BLaER1 (cell line): ENCODE measurements around the gene DTX3.
"Not testable (repeated sequence)": the region's sequence is repeated elsewhere in the genome, so short reads cannot be mapped to it uniquely, and the experiment has no call there.

Experiments used
- H3K27ac ChIP-seq: shearing (Covaris generic); formaldehyde crosslinking; 2 replicates; pipeline ENCODE4 v1.8.1; 2022
- H3K27me3 ChIP-seq: shearing (Covaris generic); formaldehyde crosslinking; 2 replicates; pipeline ENCODE4 v1.8.1; 2022
- H3K36me3 ChIP-seq: shearing (Covaris generic); formaldehyde crosslinking; 2 replicates; pipeline ENCODE4 v1.8.1; 2022
- H3K4me1 ChIP-seq: shearing (Covaris generic); formaldehyde crosslinking; 2 replicates; pipeline ENCODE4 v1.8.1; 2022
- H3K4me2 ChIP-seq: shearing (Covaris generic); formaldehyde crosslinking; 2 replicates; pipeline ENCODE4 v1.8.1; 2022
- H3K4me3 ChIP-seq: shearing (Covaris generic); formaldehyde crosslinking; 2 replicates; pipeline ENCODE4 v1.8.1; 2022
- H3K9ac ChIP-seq: shearing (Covaris generic); formaldehyde crosslinking; 2 replicates; pipeline ENCODE4 v1.8.1; 2022
- H3K9me3 ChIP-seq: shearing (Covaris generic); formaldehyde crosslinking; 2 replicates; pipeline ENCODE4 v1.8.1; 2022
- H4K20me1 ChIP-seq: shearing (Covaris generic); formaldehyde crosslinking; 2 replicates; pipeline ENCODE4 v1.8.1; 2022
- Cebpa-rat ChIP-seq: shearing (Covaris generic); IDR thresholded peaks from 2 replicates; pipeline ENCODE4 v1.8.1; 2022

The DTX3 gene

GRCh38 chr12:57638096-57638495, 33.5 kb downstream of the DTX3 start:
- no peaks in the 10 kb centered on the region for H3K4me1 ChIP-seq
- H3K9ac ChIP-seq: no peak overlapping the region
- H4K20me1 ChIP-seq: no peaks in the 10 kb centered on the region
- no peak overlapping the region for H3K27ac ChIP-seq
- no peaks in the 10 kb centered on the region for H3K36me3 ChIP-seq
- no peak for TF ChIP-seq Cebpa-rat
- peaks cover 11% of the 10 kb centered on the region for H3K27me3 ChIP-seq
- peaks cover 9% of the 10 kb centered on the region; the same call in 1 of the 2 replicates for H3K9me3 ChIP-seq
- H3K4me2 ChIP-seq: no peak overlapping the region
- no peak overlapping the region for H3K4me3 ChIP-seq

GRCh38 chr12:57640175-57641042, 35.8 kb downstream of the DTX3 start:
- H3K36me3 ChIP-seq: no peaks in the 10 kb centered on the region
- H3K27me3 ChIP-seq: no peaks in the 10 kb centered on the region
- H3K4me2 ChIP-seq: no peak overlapping the region
- H3K9me3 ChIP-seq: peaks cover 29% of the 10 kb centered on the region
- no peaks in the 10 kb centered on the region for H3K4me1 ChIP-seq
- H4K20me1 ChIP-seq: no peaks in the 10 kb centered on the region
- no peak overlapping the region for H3K4me3 ChIP-seq
- TF ChIP-seq Cebpa-rat: no peak
- no peak overlapping the region for H3K27ac ChIP-seq
- no peak overlapping the region for H3K9ac ChIP-seq

- no peaks in the 10 kb centered on the region for H3K4me1 ChIP-seq
- H3K4me3 ChIP-seq: no peak overlapping the region
- H3K9ac ChIP-seq: no peak overlapping the region
- no peaks in the 10 kb centered on the region for H4K20me1 ChIP-seq
- no peak overlapping the region for H3K27ac ChIP-seq
- no peak for TF ChIP-seq Cebpa-rat
- H3K4me2 ChIP-seq: no peak overlapping the region
- no peaks in the 10 kb centered on the region for H3K27me3 ChIP-seq
- H3K36me3 ChIP-seq: no peaks in the 10 kb centered on the region
- H3K9me3 ChIP-seq: peaks cover 40% of the 10 kb centered on the region
Observed at GRCh38 chr12:57641699-57642442, 37.2 kb downstream of the DTX3 start.

- H3K27ac ChIP-seq, H3K4me2 ChIP-seq, H3K4me1 ChIP-seq, H3K4me3 ChIP-seq, H3K9ac ChIP-seq, H3K27me3 ChIP-seq, H3K36me3 ChIP-seq, H4K20me1 ChIP-seq: not testable (repeated sequence)
- peaks cover 40% of the 10 kb centered on the region for H3K9me3 ChIP-seq
Observed at GRCh38 chr12:57645990-57646658, 41.5 kb downstream of the DTX3 start.

GRCh38 chr12:57646659-57647049, 42.0 kb downstream of the DTX3 start:
- not testable (repeated sequence) for H3K27ac ChIP-seq, H3K4me2 ChIP-seq, H3K9ac ChIP-seq, H3K4me3 ChIP-seq, H4K20me1 ChIP-seq, H3K4me1 ChIP-seq, H3K36me3 ChIP-seq, H3K27me3 ChIP-seq
- H3K9me3 ChIP-seq: peaks cover 40% of the 10 kb centered on the region

- no peak for TF ChIP-seq Cebpa-rat
- Histone ChIP-seq H3K4me3 (no peak overlapping the region), H3K4me1 (no peaks in the 10 kb centered on the region), H3K4me2 (no peak overlapping the region), H3K9ac (no peak overlapping the region), H4K20me1 (no peaks in the 10 kb centered on the region), H3K36me3 (no peaks in the 10 kb centered on the region), H3K27me3 (no peaks in the 10 kb centered on the region), H3K27ac (no peak overlapping the region), H3K9me3 (peaks cover 50% of the 10 kb centered on the region)
Observed at GRCh38 chr12:57654042-57654441, 49.4 kb downstream of the DTX3 start.

GRCh38 chr12:57655541-57656240, 51.1 kb downstream of the DTX3 start:
- Histone ChIP-seq H3K4me2 (no peak overlapping the region), H3K36me3 (no peaks in the 10 kb centered on the region), H3K4me3 (no peak overlapping the region), H3K27ac (no peak overlapping the region), H4K20me1 (no peaks in the 10 kb centered on the region), H3K9ac (no peak overlapping the region), H3K27me3 (no peaks in the 10 kb centered on the region), H3K4me1 (no peaks in the 10 kb centered on the region), H3K9me3 (peaks cover 60% of the 10 kb centered on the region)
- TF ChIP-seq Cebpa-rat: no peak

GRCh38 chr12:57656408-57656807, 51.8 kb downstream of the DTX3 start:
- not testable (repeated sequence) for H3K27me3 ChIP-seq, H3K4me2 ChIP-seq, H3K4me3 ChIP-seq, H3K27ac ChIP-seq, H3K9ac ChIP-seq, H3K36me3 ChIP-seq, H3K4me1 ChIP-seq, H4K20me1 ChIP-seq
- peaks cover 66% of the 10 kb centered on the region for H3K9me3 ChIP-seq

- no peak for TF ChIP-seq Cebpa-rat
- no peaks in the 10 kb centered on the region for H4K20me1 ChIP-seq
- no peak overlapping the region for H3K4me3 ChIP-seq
- H3K4me1 ChIP-seq: no peaks in the 10 kb centered on the region
- H3K4me2 ChIP-seq: no peak overlapping the region
- no peak overlapping the region for H3K9ac ChIP-seq
- H3K9me3 ChIP-seq: peaks cover 74% of the 10 kb centered on the region
- no peaks in the 10 kb centered on the region for H3K27me3 ChIP-seq
- H3K27ac ChIP-seq: no peak overlapping the region
- no peaks in the 10 kb centered on the region for H3K36me3 ChIP-seq
Observed at GRCh38 chr12:57657744-57658143, 53.1 kb downstream of the DTX3 start.
